Right lobe of liver (tissue), 4 donors: ENCODE data around the gene PCGF1.
"Not testable (repeated sequence)": the region's sequence is repeated elsewhere in the genome, so short reads cannot be mapped to it uniquely, and the experiment has no call there.

Experiments
- POLR2A ChIP-seq: fragments of 450-650 bp; IDR thresholded peaks from one replicate; pipeline ENCODE4 v1.6.1; 2017; ENCODE audit warnings: antibody characterized with exemption, mild to moderate bottlenecking
- TF ChIP-seq, protein P1 (sequence below), 4 donors: fragments of 200-600 bp in 3 of 4; fragments of 450-650 bp in 1 of 4; IDR thresholded peaks; one replicate each; pipeline versions ENCODE4 v1.5.1 to v1.8.0; 2016 to 2022; ENCODE audit warnings: antibody characterized with exemption in 4 of 4, mild to moderate bottlenecking in 2 of 4
- donor health status: DM: no; HTN: no; CAD: no.
- donor health status: DM: no; HTN: no; CAD: no.
- donor health status: DM: no; HTN: yes; CAD: no.

DNA sequence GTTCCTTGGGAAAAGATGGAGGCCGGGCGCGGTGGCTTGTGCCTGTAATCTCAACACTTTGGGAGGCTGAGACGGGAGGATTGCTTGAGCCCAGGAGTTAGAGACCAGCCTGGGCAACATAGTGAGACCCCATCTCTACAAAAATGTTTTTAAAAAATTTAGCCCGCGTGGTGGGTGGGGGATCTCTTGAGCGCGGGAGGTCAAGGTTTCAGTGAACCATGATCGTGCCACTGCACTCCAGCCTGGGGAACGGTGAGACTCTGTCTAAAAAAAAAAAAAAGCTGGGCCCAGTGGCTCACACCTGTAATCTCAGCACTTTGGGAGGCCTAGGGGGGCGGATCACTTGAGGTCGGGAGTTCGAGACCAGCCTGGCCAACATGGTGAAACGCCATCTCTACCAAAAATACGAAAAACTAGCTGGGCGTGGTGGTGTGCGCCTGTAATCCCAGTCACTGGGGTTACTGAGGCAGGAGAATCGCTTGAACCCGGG, 23.8 kb downstream of the PCGF1 start:
- TF ChIP-seq, protein P1, sequence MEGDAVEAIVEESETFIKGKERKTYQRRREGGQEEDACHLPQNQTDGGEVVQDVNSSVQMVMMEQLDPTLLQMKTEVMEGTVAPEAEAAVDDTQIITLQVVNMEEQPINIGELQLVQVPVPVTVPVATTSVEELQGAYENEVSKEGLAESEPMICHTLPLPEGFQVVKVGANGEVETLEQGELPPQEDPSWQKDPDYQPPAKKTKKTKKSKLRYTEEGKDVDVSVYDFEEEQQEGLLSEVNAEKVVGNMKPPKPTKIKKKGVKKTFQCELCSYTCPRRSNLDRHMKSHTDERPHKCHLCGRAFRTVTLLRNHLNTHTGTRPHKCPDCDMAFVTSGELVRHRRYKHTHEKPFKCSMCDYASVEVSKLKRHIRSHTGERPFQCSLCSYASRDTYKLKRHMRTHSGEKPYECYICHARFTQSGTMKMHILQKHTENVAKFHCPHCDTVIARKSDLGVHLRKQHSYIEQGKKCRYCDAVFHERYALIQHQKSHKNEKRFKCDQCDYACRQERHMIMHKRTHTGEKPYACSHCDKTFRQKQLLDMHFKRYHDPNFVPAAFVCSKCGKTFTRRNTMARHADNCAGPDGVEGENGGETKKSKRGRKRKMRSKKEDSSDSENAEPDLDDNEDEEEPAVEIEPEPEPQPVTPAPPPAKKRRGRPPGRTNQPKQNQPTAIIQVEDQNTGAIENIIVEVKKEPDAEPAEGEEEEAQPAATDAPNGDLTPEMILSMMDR (IDR thresholded peaks at IDR 0.05), result not testable (repeated sequence)
- not testable (repeated sequence) for TF ChIP-seq POLR2A
